Psoas muscle (tissue), 8 donors: ENCODE data around the gene CPED1. TPM values are rescaled to one million over a fixed set of nuclear protein-coding genes. Genes with fewer than 3 reads are reported as not detected.
"Not testable (repeated sequence)": the region's sequence is repeated elsewhere in the genome, so short reads cannot be mapped to it uniquely, and the experiment has no call there.

Experiments used
- ATAC-seq, 4 donors: fragments of 200-7000 bp; cut with Tn5 transposase; one replicate each; pipeline ENCODE4 v1.9.1; 2020; ENCODE audit warnings: moderate library complexity in 3 of 4, mild to moderate bottlenecking in 2 of 4
- DNase-seq, 2 donors: peaks; one replicate each; pipeline ENCODE4 v3.0.0-alpha.2; 2020
- H3K27ac ChIP-seq: fragments of 200-600 bp; one replicate; pipeline ENCODE4 v1.8.0; 2022
- H3K27me3 ChIP-seq, 3 donors: fragments of 200-600 bp in 1 of 3; one replicate each; pipeline versions ENCODE4 v1.6.1 to v1.8.0; 2013 to 2022; ENCODE audit warnings: low read length in 2 of 3, mild to moderate bottlenecking in 2 of 3, moderate library complexity in 1 of 3; ENCODE audit not compliant: insufficient read depth in 3 of 3
- H3K36me3 ChIP-seq, 2 donors: fragments of 200-600 bp in 1 of 2; one replicate each; pipeline versions ENCODE4 v1.6.1 to v1.8.0; 2013 to 2022; ENCODE audit warnings: low read depth in 1 of 2, mild to moderate bottlenecking in 1 of 2, moderate library complexity in 1 of 2; ENCODE audit not compliant: insufficient read depth in 1 of 2
- H3K4me1 ChIP-seq: fragments of 200-600 bp; one replicate; pipeline ENCODE4 v1.8.0; 2022
- H3K4me3 ChIP-seq: fragments of 200-600 bp; one replicate; pipeline ENCODE4 v1.8.0; 2022; ENCODE audit warnings: mild to moderate bottlenecking
- H3K9me3 ChIP-seq: fragments of 200-600 bp; one replicate; pipeline ENCODE4 v1.8.0; 2022
- WGBS, 3 donors: extraction: QIAGEN DNeasy Blood & Tissue Kit; methylation state at CpG; one replicate each; pipeline versions ENCODE4 v1.1.6 to v1.1.7; 2013; 5-methylcytosine and 5-hydroxymethylcytosine counted together
- intact Hi-C, 2 donors: fragments of 100-400 bp; cut with DNase I; formaldehyde crosslinking; loops; one replicate each; pipeline versions ENCODE4 v1.11.0 to v1.14.2; 2022
- polyA plus RNA-seq, 3 donors: library from polyadenylated mRNA; stranded (reverse); fragments of 200-250 nt; gene quantifications; one replicate each; pipeline ENCODE4 v1.2.3, GENCODE V29; 2013
- total RNA-seq, 4 donors: library from RNA; stranded (reverse); fragmentation: NEBNext Ultra II Directional in 2 of 4; extraction: Animal tissue kit (Norgen Biotek cat#: 25700) in 2 of 4; gene quantifications; one replicate each; pipeline versions ENCODE4 v1.2.1 to v1.2.4, GENCODE V29; 2021 to 2023
- TF ChIP-seq, protein P1 (sequence below): fragments of 200-600 bp; IDR thresholded peaks from one replicate; pipeline ENCODE4 v1.8.0; 2022; ENCODE audit warnings: antibody characterized with exemption
- donor health status: healthy with polysubstance abuse.
- donor health status: DM: no; HTN: no; CAD: no; lungs with moderate emphysema.
- donor health status: Bipolar disorder and iron deficiency.
- donor health status: healthy.
- donor health status: DM: yes; HTN: yes; CAD: no.
- donor health status: DM: no; HTN: no; CAD: no.
- donor health status: DM: no; HTN: no; CAD: no.
- donor health status: DM: yes; HTN: yes; CAD: no.

Gene CPED1
- total and polyA plus RNA-seq, 7 donors, result 0.90 to 39.2 (median 12.0) TPM

DNA sequence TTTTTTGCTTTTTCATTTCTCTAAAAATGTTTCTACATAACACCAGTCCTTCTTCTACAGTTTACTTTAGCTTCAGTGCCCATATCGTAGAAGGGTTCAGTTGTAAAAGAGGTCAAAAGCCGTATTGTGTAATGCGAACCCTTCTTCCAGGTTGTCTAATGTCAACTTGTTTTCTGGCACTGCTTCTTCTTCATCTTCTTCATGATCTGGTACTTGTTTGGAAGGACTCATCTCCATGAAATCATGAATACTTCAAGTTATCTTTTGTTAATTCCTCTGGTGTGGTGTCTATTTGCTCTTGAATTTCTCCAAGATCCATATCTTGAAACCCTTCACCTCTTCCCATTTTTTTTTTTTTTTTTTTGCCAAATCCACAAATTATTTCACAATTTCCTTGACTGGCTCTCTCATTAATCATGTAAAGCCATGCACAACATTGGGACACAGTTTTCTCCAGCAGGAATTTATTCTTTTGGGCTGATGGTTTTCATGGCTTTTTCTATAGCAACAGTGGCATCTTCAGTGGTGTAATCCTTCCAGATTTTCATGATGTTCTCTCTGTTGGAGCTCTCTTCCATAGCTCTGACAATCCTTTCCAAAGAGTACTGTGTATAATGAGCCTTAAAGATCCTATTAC is 85.1 kb downstream of the CPED1 start:
- ATAC-seq, result no peak
- no peaks in the 10 kb centered on the region for H3K9me3 ChIP-seq
- H3K27ac ChIP-seq, result peak overlapping the region; percentile 10
- intact Hi-C loops, result no loop called here
- H3K4me3 ChIP-seq, result no peak overlapping the region
- no peaks in the 10 kb centered on the region for H3K36me3 ChIP-seq
- no peaks in the 10 kb centered on the region for H3K27me3 ChIP-seq
- DNase-seq, result no peak
- WGBS, 3 donors, result 51 to 77% (median 61%) methylated on average over 3 of the region's 3 CpGs
- TF ChIP-seq, protein P1, sequence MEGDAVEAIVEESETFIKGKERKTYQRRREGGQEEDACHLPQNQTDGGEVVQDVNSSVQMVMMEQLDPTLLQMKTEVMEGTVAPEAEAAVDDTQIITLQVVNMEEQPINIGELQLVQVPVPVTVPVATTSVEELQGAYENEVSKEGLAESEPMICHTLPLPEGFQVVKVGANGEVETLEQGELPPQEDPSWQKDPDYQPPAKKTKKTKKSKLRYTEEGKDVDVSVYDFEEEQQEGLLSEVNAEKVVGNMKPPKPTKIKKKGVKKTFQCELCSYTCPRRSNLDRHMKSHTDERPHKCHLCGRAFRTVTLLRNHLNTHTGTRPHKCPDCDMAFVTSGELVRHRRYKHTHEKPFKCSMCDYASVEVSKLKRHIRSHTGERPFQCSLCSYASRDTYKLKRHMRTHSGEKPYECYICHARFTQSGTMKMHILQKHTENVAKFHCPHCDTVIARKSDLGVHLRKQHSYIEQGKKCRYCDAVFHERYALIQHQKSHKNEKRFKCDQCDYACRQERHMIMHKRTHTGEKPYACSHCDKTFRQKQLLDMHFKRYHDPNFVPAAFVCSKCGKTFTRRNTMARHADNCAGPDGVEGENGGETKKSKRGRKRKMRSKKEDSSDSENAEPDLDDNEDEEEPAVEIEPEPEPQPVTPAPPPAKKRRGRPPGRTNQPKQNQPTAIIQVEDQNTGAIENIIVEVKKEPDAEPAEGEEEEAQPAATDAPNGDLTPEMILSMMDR, result no peak
- H3K4me1 ChIP-seq, result peaks cover 41% of the 10 kb centered on the region

DNA sequence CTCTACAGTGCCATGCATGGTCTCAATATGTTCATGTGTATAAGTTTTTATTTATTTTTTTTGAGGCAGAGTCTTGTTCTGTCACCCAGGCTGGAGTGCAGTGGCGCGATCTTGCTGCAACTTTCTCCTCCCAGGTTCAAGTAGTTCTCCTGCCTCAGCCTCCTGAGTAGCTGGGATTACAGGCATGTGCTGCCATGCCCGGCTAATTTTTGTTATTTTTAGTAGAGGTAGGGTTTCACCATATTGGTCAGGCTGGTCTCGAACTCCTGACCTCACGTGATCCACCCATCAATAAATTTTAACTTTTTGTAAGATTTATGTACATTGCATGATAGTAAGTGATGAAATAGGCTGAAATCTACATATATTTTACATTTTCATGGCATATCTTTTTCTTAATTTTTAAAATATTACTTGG is 86.9 kb downstream of the CPED1 start:
- DNase-seq, intact Hi-C loops, H3K9me3 ChIP-seq, ATAC-seq, H3K36me3 ChIP-seq, H3K27ac ChIP-seq, H3K4me3 ChIP-seq, H3K27me3 ChIP-seq: not testable (repeated sequence)
- 65 to 74% (median 67%) methylated on average over 5 of the region's 5 CpGs for WGBS, 3 donors
- H3K4me1 ChIP-seq, result peaks cover 23% of the 10 kb centered on the region

DNA sequence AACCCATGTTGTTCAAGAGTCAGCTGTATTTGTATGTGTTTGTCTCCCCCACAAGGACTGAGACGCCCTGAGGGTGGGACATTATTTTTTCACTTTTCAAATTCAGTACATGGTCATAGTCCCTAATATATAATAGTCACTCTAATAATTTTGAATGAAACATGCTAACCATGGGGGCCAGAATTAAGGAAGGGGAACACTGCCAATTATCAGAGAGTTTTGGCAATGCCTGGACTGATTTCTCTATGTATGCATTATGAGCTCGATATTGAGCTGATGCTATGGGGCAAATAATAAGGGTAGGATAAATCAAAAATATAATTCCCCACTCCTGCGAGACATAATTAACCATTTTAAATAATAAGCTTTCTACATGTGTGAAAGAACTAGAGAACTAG is 87.4 kb downstream of the CPED1 start:
- WGBS, 3 donors, result 90 to 94% (median 92%) methylated on average over 3 of the region's 3 CpGs
- intact Hi-C loops, result no loop called here
- H3K27me3 ChIP-seq, result no peaks in the 10 kb centered on the region
- H3K27ac ChIP-seq, result peak overlapping the region; percentile 19
- no peak for DNase-seq
- TF ChIP-seq, protein P1, result no peak
- no peaks in the 10 kb centered on the region for H3K9me3 ChIP-seq
- H3K4me3 ChIP-seq, result no peak overlapping the region
- ATAC-seq, result no peak
- H3K36me3 ChIP-seq, result no peaks in the 10 kb centered on the region
- H3K4me1 ChIP-seq, result peaks cover 22% of the 10 kb centered on the region

DNA sequence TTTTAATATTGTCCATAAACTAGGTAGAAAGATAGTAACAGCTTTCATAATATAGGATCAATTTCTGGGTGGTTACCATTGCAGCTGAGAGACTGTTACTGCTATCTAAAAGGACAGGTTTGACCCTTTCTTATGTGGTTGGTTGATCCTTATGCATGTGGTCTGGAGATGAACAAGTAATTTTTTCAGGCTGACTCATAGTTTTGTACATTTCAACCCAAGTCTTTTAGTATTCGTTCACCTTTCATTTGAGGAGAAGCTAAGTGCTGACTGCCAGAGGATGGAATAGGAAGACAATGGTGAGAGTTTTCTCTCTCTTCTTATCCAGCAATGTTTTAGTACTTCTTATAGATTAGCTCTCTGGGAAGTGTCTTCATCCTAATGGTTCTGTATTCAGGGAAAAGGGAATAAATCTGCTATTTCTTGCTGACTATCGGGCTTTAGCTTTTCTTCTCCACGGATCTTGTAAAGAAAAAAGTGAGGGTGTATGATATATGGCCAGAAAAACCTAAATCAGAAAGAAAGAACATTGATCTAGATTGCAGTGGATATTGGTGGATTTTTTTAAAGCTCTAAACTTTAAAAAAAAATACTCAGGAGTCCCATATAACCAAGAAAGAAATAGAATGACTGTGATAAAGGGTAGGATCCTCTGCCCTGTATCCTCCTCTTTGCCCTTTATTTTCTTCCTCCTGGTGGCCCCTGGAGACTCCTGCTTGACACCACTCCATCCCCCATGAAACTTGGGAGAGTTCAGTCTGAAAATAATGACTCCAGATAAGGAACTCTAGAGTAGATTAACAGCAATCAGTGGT is 88.0 kb downstream of the CPED1 start:
- H3K27me3 ChIP-seq, result no peaks in the 10 kb centered on the region
- intact Hi-C loops, result no loop called here
- peaks cover 24% of the 10 kb centered on the region for H3K4me1 ChIP-seq
- no peaks in the 10 kb centered on the region for H3K36me3 ChIP-seq
- WGBS, 3 donors, result 77 to 79% (median 79%) methylated on average over 3 of the region's 3 CpGs
- no peak for DNase-seq
- ATAC-seq, result no peak
- no peaks in the 10 kb centered on the region for H3K9me3 ChIP-seq
- TF ChIP-seq, protein P1, result no peak
- no peak overlapping the region for H3K4me3 ChIP-seq
- peak overlapping the region; percentile 19 for H3K27ac ChIP-seq

DNA sequence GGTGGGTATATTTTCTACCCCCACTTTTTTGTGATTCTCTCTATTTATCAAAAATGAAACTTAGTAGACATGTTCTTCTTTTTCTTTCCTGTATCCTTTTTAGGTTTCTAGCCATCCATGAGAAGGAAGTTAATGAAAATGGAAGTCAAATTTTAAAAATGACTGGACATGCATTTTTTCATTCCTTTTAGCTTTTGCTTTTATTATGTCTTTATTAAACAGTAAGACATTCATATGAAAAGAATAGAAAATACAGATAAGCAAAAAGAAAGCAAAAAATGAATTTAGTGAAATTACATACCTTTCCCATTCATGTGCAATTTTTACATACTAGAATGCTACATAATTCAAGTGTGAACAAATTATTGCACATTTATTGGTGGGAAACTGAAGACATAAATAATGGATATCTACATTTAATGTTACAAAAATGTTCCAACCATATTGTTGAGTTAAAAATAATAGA is 88.7 kb downstream of the CPED1 start:
- no peak for ATAC-seq
- no peaks in the 10 kb centered on the region for H3K9me3 ChIP-seq
- no peaks in the 10 kb centered on the region for H3K36me3 ChIP-seq
- no peak overlapping the region for H3K4me3 ChIP-seq
- H3K27me3 ChIP-seq, result no peaks in the 10 kb centered on the region
- H3K27ac ChIP-seq, result no peak overlapping the region
- TF ChIP-seq, protein P1, result no peak
- DNase-seq, result no peak
- H3K4me1 ChIP-seq, result peaks cover 29% of the 10 kb centered on the region
- intact Hi-C loops, result no loop called here
